GM23248 (cell line): ENCODE results near the gene TXNRD2. TPM values are rescaled to one million over a fixed set of nuclear protein-coding genes. Genes with fewer than 3 reads are reported as not detected.

Experiments used
- DNase-seq: peaks from one replicate; pipeline ENCODE4 v3.0.0-alpha.2; 2015
- H2AFZ ChIP-seq: fragments of 200-600 bp; sonication (generic); 2 replicates; pipeline ENCODE4 v1.6.1; 2016; ENCODE audit warnings: antibody characterized with exemption
- H3F3A ChIP-seq: fragments of 200-600 bp; sonication (generic); 2 replicates; pipeline ENCODE4 v1.6.1; 2016; ENCODE audit warnings: mild to moderate bottlenecking, antibody characterized with exemption, mixed run types; ENCODE audit not compliant: insufficient read depth
- H3K27ac ChIP-seq: fragments of 200-600 bp; sonication (generic); 2 replicates; pipeline ENCODE4 v1.5.1; 2016; ENCODE audit warnings: mild to moderate bottlenecking
- H3K27me3 ChIP-seq: fragments of 200-600 bp; sonication (generic); replicated peaks from 2 replicates; pipeline ENCODE4 v1.6.1; 2016; ENCODE audit warnings: mild to moderate bottlenecking; ENCODE audit not compliant: insufficient read depth
- H3K36me3 ChIP-seq: fragments of 200-600 bp; sonication (generic); 2 replicates; pipeline ENCODE4 v1.6.1; 2016; ENCODE audit warnings: low read depth, mild to moderate bottlenecking
- H3K4me1 ChIP-seq: fragments of 200-600 bp; sonication (generic); 2 replicates; pipeline ENCODE4 v1.6.1; 2016; ENCODE audit warnings: mild to moderate bottlenecking; ENCODE audit not compliant: insufficient read depth
- H3K4me2 ChIP-seq: fragments of 200-600 bp; sonication (generic); one replicate; pipeline ENCODE4 v1.6.1; 2016; ENCODE audit warnings: mild to moderate bottlenecking; ENCODE audit not compliant: unreplicated experiment
- H3K4me3 ChIP-seq: fragments of 200-600 bp; sonication (generic); 2 replicates; pipeline ENCODE4 v1.5.1; 2016; ENCODE audit warnings: mild to moderate bottlenecking
- H3K79me2 ChIP-seq: fragments of 200-600 bp; sonication (generic); 2 replicates; pipeline ENCODE4 v1.6.1; 2016; ENCODE audit warnings: mild to moderate bottlenecking; ENCODE audit not compliant: insufficient read depth
- H3K9ac ChIP-seq: fragments of 200-600 bp; sonication (generic); 2 replicates; pipeline ENCODE4 v1.6.1; 2016; ENCODE audit warnings: mild to moderate bottlenecking
- H3K9me2 ChIP-seq: fragments of 200-600 bp; sonication (generic); 2 replicates; pipeline ENCODE4 v1.6.1; 2016; ENCODE audit warnings: mixed run types, mild to moderate bottlenecking, moderate library complexity; ENCODE audit not compliant: insufficient read depth
- H3K9me3 ChIP-seq: fragments of 200-600 bp; sonication (generic); one replicate; pipeline ENCODE4 v1.6.1; 2017; ENCODE audit warnings: low read depth
- H4K20me1 ChIP-seq: fragments of 200-600 bp; sonication (generic); 2 replicates; pipeline ENCODE4 v1.6.0; 2016; ENCODE audit not compliant: insufficient read depth
- EZH2 ChIP-seq: fragments of 200-600 bp; sonication (generic); IDR thresholded peaks from 2 replicates; pipeline ENCODE4 v1.6.1; 2018; ENCODE audit warnings: antibody characterized with exemption, mild to moderate bottlenecking; ENCODE audit not compliant: insufficient read depth, poor library complexity, severe bottlenecking
- EZH2phosphoT487 ChIP-seq: fragments of 200-600 bp; sonication (generic); IDR thresholded peaks from 2 replicates; pipeline ENCODE4 v1.6.1; 2018; ENCODE audit warnings: antibody characterized with exemption, moderate library complexity, mild to moderate bottlenecking, low read depth; ENCODE audit not compliant: insufficient read depth
- WGBS, 2 experiments: methylation state at CpG; one replicate each; pipeline ENCODE4 v1.1.6; 2015 to 2017; ENCODE audit warnings: low lambda C conversion rate in 2 of 2, low coverage in 1 of 2; ENCODE audit errors: missing lambda C conversion rate in 2 of 2; 5-methylcytosine and 5-hydroxymethylcytosine counted together
- in situ Hi-C: fragments of 300-500 bp; cut with MboI; formaldehyde crosslinking; loops from 2 replicates; pipeline ENCODE4 v1.15.0; 2020
- polyA plus RNA-seq: library from polyadenylated mRNA; unstranded; fragments of >200 nt; fragmentation: Nextera tagmentation; extraction: Ambion mirVana; gene quantifications from 2 replicates; pipeline ENCODE4 v1.2.1, GENCODE V29; 2016
- total RNA-seq: library from RNA; depleted of rRNA; stranded (reverse); fragments of >200 nt; shearing (Covaris generic); gene quantifications from 2 replicates; pipeline ENCODE4 v1.2.3, GENCODE V29; 2014

Gene TXNRD2
- total and polyA plus RNA-seq, 2 experiments from 2014 or later, result 20.1 to 24.8 TPM

DNA sequence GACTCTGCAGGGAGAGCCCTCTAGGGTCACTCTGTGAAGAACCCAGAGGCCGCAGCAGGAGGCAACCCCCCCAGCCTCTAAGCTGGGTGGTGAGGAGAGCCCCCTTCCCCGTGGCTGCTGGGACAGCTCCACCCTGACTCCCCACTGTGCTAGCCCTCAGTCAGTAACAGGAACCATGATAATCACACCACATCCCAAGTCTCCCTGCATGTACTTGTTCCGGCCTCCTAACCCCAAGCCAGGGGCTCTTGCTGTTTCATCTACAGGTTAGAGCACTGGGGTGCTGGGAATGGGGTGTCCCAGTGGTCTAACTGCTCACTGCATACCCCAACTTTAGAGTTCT is 48.1 kb upstream of the TXNRD2 start:
- no peak overlapping the region for H3K4me2 ChIP-seq
- no peaks in the 10 kb centered on the region for H3K36me3 ChIP-seq
- in situ Hi-C loops, result loop anchor here (25.0 kb wide), 1 partner anchor 298 kb away; no protein-coding TSS in a partner anchor
- no peaks in the 10 kb centered on the region for H3F3A ChIP-seq
- no peaks in the 10 kb centered on the region for H3K79me2 ChIP-seq
- no peak overlapping the region for H3K27ac ChIP-seq
- H4K20me1 ChIP-seq, result no peaks in the 10 kb centered on the region
- no peaks in the 10 kb centered on the region for H3K27me3 ChIP-seq
- no peak overlapping the region for H3K9ac ChIP-seq
- H3K9me2 ChIP-seq, result no peaks in the 10 kb centered on the region
- H2AFZ ChIP-seq, result no peak overlapping the region
- no peaks in the 10 kb centered on the region for H3K4me1 ChIP-seq
- TF ChIP-seq EZH2phosphoT487 (no peak), EZH2 (no peak)
- no peak for DNase-seq
- no peak overlapping the region for H3K4me3 ChIP-seq
- WGBS, 2 experiments, result 67 to 73% methylated on average over 3 of the region's 3 CpGs
- H3K9me3 ChIP-seq, result no peaks in the 10 kb centered on the region

DNA sequence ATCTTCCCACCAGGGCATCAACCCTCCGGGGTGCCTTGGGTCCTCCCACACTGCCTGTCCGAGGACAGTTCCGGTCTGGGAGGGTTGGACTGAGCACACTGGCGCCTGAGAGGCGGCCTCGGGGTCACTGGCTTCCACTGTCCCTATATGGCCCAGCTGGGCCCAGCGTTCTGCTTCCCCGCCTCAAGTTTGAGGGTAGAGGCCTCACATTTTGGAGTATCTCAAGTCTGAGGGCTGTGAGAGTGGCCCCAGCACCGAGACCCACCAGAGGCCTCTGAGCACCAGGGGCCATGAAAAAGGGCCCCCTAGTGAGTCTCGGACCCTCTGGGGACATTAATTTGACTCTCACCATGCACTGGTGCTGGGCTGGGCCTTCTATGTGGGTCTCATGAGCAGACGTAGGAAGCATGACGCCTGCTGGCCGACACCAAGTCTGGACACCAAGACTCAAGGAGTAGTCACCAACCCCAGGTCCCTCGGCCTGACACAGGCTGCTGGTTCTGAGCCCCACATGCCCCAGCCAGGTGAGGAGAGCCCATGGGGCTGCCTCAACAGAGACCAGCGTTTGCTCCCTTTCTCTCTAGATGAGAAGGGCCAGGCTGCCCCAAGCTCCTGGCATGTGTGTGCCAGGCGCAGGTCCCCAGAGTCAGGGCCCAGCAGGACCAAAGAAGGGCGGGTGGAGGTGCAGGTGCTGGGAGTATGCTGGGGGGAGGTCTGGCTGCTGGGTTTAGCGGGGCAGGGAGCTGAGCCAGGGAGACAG is 47.5 kb upstream of the TXNRD2 start:
- Histone ChIP-seq H3K4me2 (no peak overlapping the region), H2AFZ (no peak overlapping the region), H3K9me3 (no peaks in the 10 kb centered on the region), H3K27me3 (no peaks in the 10 kb centered on the region), H4K20me1 (no peaks in the 10 kb centered on the region), H3K27ac (no peak overlapping the region), H3F3A (no peaks in the 10 kb centered on the region), H3K9me2 (no peaks in the 10 kb centered on the region), H3K9ac (no peak overlapping the region), H3K36me3 (no peaks in the 10 kb centered on the region), H3K4me1 (peaks cover 4% of the 10 kb centered on the region), H3K79me2 (no peaks in the 10 kb centered on the region), H3K4me3 (no peak overlapping the region)
- in situ Hi-C loops, result loop anchor here (25.0 kb wide), 1 partner anchor 298 kb away; no protein-coding TSS in a partner anchor
- 77 to 79% methylated on average over 18 of the region's 18 CpGs for WGBS, 2 experiments
- TF ChIP-seq EZH2, result no peak
- TF ChIP-seq EZH2phosphoT487, result no peak
- DNase-seq, result no peak

DNA sequence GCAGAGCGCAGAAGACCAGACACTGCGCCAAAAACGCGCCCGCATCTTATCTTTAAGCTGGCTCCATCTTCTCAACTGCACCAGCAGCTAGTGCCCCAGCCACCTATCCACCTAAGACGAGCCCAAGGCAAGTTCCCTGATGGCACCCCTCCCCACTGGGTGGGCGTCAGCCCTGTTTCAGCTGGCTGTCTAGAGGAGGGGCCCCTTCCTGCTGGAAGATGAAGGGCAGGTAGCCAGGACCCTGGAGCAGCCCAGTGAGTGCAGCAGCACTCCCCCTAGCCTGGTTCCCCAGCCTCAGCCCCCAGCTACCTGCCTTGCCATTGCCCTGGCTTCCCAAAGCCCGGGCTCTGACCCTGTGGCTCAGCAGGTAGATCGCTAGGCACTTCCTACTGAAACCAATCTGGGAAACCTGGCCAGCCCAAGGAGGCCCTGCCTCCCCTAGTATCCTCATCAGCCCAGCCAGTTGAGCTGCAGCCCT is 46.8 kb upstream of the TXNRD2 start:
- Histone ChIP-seq H3K36me3 (no peaks in the 10 kb centered on the region), H4K20me1 (no peaks in the 10 kb centered on the region), H3K27ac (no peak overlapping the region), H3K4me3 (no peak overlapping the region), H3K9me3 (no peaks in the 10 kb centered on the region), H3K27me3 (no peaks in the 10 kb centered on the region), H3K4me1 (peaks cover 7% of the 10 kb centered on the region), H3K9me2 (no peaks in the 10 kb centered on the region), H3K9ac (no peak overlapping the region), H3F3A (no peaks in the 10 kb centered on the region), H2AFZ (no peak overlapping the region), H3K79me2 (no peaks in the 10 kb centered on the region), H3K4me2 (no peak overlapping the region)
- WGBS, 2 experiments, result 78 to 86% methylated on average over 9 of the region's 9 CpGs
- DNase-seq, result no peak
- TF ChIP-seq EZH2, result no peak
- TF ChIP-seq EZH2phosphoT487, result no peak
- in situ Hi-C loops, result loop anchor here (25.0 kb wide), 1 partner anchor 299 kb away; no protein-coding TSS in a partner anchor

DNA sequence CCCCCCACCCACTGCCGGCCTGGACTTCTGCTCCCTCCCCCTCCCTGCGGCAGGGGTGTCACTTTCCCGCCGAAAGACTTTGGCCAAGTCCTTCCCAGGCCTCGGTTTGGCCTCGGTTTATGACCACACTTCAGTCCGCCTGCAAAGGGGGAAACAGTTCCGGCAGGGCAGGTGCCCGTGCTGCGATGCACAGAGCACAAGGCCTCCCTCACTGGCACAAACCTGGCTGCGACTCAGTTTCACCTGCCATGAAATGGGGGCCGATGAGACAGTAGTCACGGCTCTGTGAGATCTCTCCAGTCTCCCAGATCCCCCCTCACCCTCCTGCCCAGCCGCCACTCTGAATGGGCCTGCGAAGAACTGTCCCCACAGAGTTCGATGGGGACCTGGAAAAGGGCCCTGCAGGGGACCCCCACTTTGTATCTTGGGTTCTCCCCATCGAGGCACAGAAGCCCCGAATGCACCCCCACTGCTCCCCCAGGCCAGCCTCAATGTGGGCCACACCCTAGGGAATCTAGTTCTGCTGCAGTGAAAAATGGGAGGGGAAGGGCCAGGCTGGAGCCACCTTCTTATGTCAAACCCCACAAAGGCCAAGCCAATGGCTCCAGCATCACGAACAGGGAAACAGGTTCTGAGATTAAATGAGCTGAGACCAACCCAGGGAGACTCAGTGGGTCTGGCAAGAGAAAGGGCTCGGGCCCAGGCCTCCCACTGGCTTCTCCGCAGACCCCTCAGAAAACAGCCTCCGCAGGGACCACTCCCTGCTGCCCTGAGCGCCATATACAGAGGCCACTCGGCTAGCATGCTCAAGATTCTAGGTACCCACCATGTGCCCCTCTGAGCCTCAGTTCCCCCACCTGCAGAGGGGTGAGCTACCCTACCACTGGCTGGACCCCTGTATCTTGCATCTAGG is 46.0 kb upstream of the TXNRD2 start:
- in situ Hi-C loops, result loop anchor here (25.0 kb wide), 1 partner anchor 300 kb away; no protein-coding TSS in a partner anchor
- WGBS, 2 experiments, result 58 to 62% methylated on average over 22 to 24 of the region's 24 CpGs
- Histone ChIP-seq H3K27ac (no peak overlapping the region), H3K4me2 (no peak overlapping the region), H4K20me1 (no peaks in the 10 kb centered on the region), H3F3A (no peaks in the 10 kb centered on the region), H3K4me3 (no peak overlapping the region), H3K9me3 (no peaks in the 10 kb centered on the region), H3K9me2 (no peaks in the 10 kb centered on the region), H3K9ac (no peak overlapping the region), H2AFZ (no peak overlapping the region), H3K36me3 (no peaks in the 10 kb centered on the region), H3K79me2 (no peaks in the 10 kb centered on the region), H3K27me3 (no peaks in the 10 kb centered on the region), H3K4me1 (peaks cover 7% of the 10 kb centered on the region)
- no peak for TF ChIP-seq EZH2
- TF ChIP-seq EZH2phosphoT487, result no peak
- no peak for DNase-seq
